Lung (tissue), 12 donors: ENCODE measurements around the gene HYCC2. TPM values are rescaled to one million over a fixed set of nuclear protein-coding genes. Genes with fewer than 3 reads are reported as not detected.
"Not testable (repeated sequence)": the region's sequence is repeated elsewhere in the genome, so short reads cannot be mapped to it uniquely, and the experiment has no call there.

Experiments
- ATAC-seq: fragments of 200-7000 bp; cut with Tn5 transposase; one replicate; pipeline ENCODE4 v1.9.1; 2020; ENCODE audit warnings: moderate number of reproducible peaks; ENCODE audit not compliant: insufficient read depth, low FRiP score
- DNase-seq, 3 donors: peaks; one replicate each; pipeline ENCODE4 v3.0.0-alpha.2; 2013 to 2017
- H3K27ac ChIP-seq, 2 donors: one replicate each; pipeline ENCODE4 v1.5.1; 2013; ENCODE audit warnings: mild to moderate bottlenecking in 2 of 2, moderate library complexity in 2 of 2, control low read depth in 1 of 2, inconsistent platforms in 1 of 2, low read depth in 1 of 2, low read length in 1 of 2
- H3K27me3 ChIP-seq, 3 donors: one replicate each; pipeline ENCODE4 v1.5.1; 2013; ENCODE audit warnings: low read length in 2 of 3; ENCODE audit not compliant: control insufficient read depth in 3 of 3, insufficient read depth in 3 of 3
- H3K36me3 ChIP-seq, 4 donors: one replicate each; pipeline ENCODE4 v1.5.1; 2013; ENCODE audit warnings: low read length in 4 of 4, mild to moderate bottlenecking in 1 of 4, moderate library complexity in 1 of 4; ENCODE audit not compliant: control insufficient read depth in 4 of 4, insufficient read depth in 4 of 4
- H3K4me1 ChIP-seq, 5 donors: one replicate each; pipeline ENCODE4 v1.5.1; 2013; ENCODE audit warnings: low read length in 5 of 5, mild to moderate bottlenecking in 2 of 5, moderate library complexity in 1 of 5; ENCODE audit not compliant: control insufficient read depth in 5 of 5, insufficient read depth in 5 of 5
- H3K4me3 ChIP-seq: one replicate; pipeline ENCODE4 v1.5.1; 2013; ENCODE audit warnings: mild to moderate bottlenecking, control low read depth, moderate library complexity
- H3K9ac ChIP-seq, 2 donors: one replicate each; pipeline ENCODE4 v1.5.1; 2013; ENCODE audit warnings: low read length in 2 of 2, control low read depth in 1 of 2; ENCODE audit not compliant: insufficient read depth in 1 of 2
- H3K9me3 ChIP-seq, 4 donors: one replicate each; pipeline ENCODE4 v1.5.1; 2013; ENCODE audit warnings: low read length in 3 of 4, mild to moderate bottlenecking in 1 of 4, moderate library complexity in 1 of 4; ENCODE audit not compliant: control insufficient read depth in 4 of 4, insufficient read depth in 3 of 4
- WGBS, 2 donors: extraction: QIAGEN DNeasy Blood & Tissue Kit; methylation state at CpG; one replicate each; pipeline ENCODE4 v1.1.7; 2013; 5-methylcytosine and 5-hydroxymethylcytosine counted together
- polyA plus RNA-seq, 2 donors: library from polyadenylated mRNA; stranded (reverse); fragments of 200-250 nt; gene quantifications; one replicate each; pipeline ENCODE4 v1.2.1, GENCODE V29; 2013
- total RNA-seq, 2 donors: library from RNA; depleted of rRNA in 1 of 2; stranded (reverse); fragments of >200 nt in 1 of 2; gene quantifications; one replicate each; pipeline ENCODE4 v1.2.1, GENCODE V29; 2014 to 2021
- TF ChIP-seq, protein P1 (sequence below): IDR thresholded peaks from 2 replicates; pipeline ENCODE4 v1.5.1; 2012; ENCODE audit warnings: mild to moderate bottlenecking; ENCODE audit errors: control extremely low read depth, extremely low read depth
- donor health status: control.
- donor health status: control.
- donor health status: Bipolar disorder and iron deficiency.
- donor health status: healthy.
- donor health status: DM: yes; HTN: yes; CAD: no.

Gene HYCC2
- total and polyA plus RNA-seq, 4 donors = 5.7 to 36.4 (median 16.0) TPM

DNA sequence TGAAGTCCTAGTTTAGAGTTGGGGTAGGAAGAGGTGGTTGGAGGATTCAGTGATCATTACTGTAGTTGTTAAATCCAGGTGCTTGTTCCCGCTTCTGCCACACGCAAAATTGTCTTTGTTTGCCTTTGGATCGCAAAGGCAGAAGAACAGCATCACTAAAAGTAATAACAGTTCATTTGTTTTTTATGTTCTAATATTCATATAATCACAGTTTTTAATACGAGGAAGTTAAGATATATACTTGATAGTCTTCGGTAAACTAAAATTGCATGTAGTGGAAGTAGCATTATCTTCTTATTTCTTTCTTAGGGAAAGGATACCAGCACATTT, 695 bp upstream of the HYCC2 start:
- Histone ChIP-seq H3K4me3 (peak overlapping the region; percentile 92), H3K9me3 (no peaks in the 10 kb centered on the region), H3K36me3 (peaks cover 0 to 5% (median 0%) of the 10 kb centered on the region in 4 donors), H3K9ac (peak overlapping the region; percentile 18 to 81), H3K4me1 (peaks cover 0 to 26% (median 2%) of the 10 kb centered on the region in 5 donors), H3K27me3 (no peaks in the 10 kb centered on the region), H3K27ac (peak overlapping the region; percentile 92 to 95)
- DNase-seq (no peak), ATAC-seq (no peak)
- WGBS, 2 donors = 1 to 3% methylated on average over 5 of the region's 5 CpGs
- TF ChIP-seq, protein P1, sequence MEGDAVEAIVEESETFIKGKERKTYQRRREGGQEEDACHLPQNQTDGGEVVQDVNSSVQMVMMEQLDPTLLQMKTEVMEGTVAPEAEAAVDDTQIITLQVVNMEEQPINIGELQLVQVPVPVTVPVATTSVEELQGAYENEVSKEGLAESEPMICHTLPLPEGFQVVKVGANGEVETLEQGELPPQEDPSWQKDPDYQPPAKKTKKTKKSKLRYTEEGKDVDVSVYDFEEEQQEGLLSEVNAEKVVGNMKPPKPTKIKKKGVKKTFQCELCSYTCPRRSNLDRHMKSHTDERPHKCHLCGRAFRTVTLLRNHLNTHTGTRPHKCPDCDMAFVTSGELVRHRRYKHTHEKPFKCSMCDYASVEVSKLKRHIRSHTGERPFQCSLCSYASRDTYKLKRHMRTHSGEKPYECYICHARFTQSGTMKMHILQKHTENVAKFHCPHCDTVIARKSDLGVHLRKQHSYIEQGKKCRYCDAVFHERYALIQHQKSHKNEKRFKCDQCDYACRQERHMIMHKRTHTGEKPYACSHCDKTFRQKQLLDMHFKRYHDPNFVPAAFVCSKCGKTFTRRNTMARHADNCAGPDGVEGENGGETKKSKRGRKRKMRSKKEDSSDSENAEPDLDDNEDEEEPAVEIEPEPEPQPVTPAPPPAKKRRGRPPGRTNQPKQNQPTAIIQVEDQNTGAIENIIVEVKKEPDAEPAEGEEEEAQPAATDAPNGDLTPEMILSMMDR = no peak

DNA sequence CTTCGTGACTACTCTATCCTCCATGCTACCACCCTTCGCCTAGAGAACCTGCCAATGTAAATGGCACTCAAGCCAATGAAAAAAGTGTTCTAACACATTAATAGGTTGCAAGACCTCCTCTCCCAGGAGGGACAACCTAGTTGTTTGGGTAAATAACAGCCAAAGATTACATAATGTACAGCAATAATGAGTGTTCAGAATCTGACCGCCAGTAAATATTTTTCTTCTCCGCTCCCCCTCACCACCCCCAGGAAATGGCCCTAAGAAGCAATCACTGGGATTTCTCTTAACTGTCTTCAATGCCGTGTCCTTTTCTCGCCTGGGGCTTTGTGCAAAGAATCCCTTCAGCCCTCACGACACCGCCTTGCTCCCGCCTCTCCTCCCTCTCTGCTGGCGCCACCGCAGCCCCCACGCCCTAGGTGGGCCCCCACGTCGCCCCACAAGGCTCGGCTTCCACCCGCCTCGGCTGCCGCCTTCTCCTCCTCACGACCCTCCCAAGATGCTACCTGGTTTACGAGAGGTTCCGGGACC, 458 bp downstream of the HYCC2 start:
- Histone ChIP-seq H3K9ac (peak overlapping the region; percentile 17 to 95), H3K27ac (peak overlapping the region; percentile 81 to 95), H3K9me3 (no peaks in the 10 kb centered on the region), H3K4me3 (peak overlapping the region; percentile 98), H3K4me1 (peaks cover 0 to 26% (median 2%) of the 10 kb centered on the region in 5 donors), H3K36me3 (peaks cover 0 to 5% (median 0%) of the 10 kb centered on the region in 4 donors), H3K27me3 (no peaks in the 10 kb centered on the region)
- peak in 1 of 3 donors; percentile 11 for DNase-seq
- 1% methylated on average over 21 of the region's 21 CpGs for WGBS, 2 donors
- no peak for ATAC-seq
- TF ChIP-seq, protein P1 = no peak

DNA sequence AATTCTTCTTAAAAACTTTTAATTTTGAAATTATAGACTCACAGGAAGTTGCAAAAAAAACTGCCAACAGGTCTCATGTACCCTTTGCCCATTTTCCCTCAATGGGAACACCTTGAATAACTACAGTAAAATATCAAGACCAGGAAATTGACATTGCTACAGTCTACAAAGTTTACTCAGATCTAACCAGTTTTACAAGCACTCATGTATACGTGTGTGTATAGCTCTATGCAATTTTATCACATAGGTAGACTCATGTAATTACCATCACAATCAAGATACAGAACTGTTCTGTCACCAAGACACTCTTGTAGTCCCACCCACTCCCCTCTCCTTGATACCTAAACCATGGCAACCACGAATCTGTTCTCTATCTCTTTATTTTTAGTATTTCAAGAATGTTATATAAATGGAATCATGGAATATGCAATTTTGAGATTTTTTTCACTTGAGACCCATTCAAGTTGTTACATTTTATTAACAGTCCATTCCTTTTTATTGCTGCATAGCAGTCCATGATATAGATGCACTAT, 6.6 kb downstream of the HYCC2 start:
- H3K9me3 ChIP-seq = no peaks in the 10 kb centered on the region
- no peaks in the 10 kb centered on the region for H3K27me3 ChIP-seq
- 62 to 67% methylated on average over 2 of the region's 2 CpGs for WGBS, 2 donors
- peaks cover 0 to 9% (median 0%) of the 10 kb centered on the region in 5 donors for H3K4me1 ChIP-seq
- TF ChIP-seq, protein P1 = no peak
- DNase-seq (no peak), ATAC-seq (no peak)
- H3K4me3 ChIP-seq = no peak overlapping the region
- H3K9ac ChIP-seq = no peak overlapping the region
- no peak overlapping the region for H3K27ac ChIP-seq
- peaks cover 0 to 1% (median 0%) of the 10 kb centered on the region in 4 donors for H3K36me3 ChIP-seq

DNA sequence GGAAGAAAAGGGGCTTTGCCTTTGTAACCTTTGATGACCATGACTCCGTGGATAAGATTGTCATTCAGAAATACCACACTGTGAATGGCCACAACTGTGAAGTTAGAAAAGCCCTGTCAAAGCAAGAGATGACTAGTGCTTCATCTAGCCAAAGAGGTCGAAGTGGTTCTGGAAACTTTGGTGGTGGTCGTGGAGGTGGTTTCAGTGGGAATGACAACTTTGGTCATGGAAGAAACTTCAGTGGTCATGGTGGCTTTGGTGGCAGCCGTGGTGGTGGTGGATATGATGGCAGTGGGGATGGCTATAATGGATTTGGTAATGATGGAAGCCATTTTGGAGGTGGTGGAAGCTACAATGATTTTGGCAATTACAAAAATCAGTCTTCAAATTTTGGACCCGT, 8.0 kb downstream of the HYCC2 start:
- WGBS, 2 donors = 90 to 96% methylated on average over 5 of the region's 5 CpGs
- not testable (repeated sequence) for H3K4me3 ChIP-seq, H3K4me1 ChIP-seq, H3K27me3 ChIP-seq, H3K9me3 ChIP-seq, ATAC-seq, H3K36me3 ChIP-seq, H3K9ac ChIP-seq, DNase-seq, H3K27ac ChIP-seq
